ENCODE measurements around the gene CADM1.
"Not testable (repeated sequence)": the region's sequence is repeated elsewhere in the genome, so short reads cannot be mapped to it uniquely, and the experiment has no call there.

The CADM1 gene

GRCh38 chr11:115476463-115477286, 27.5 kb downstream of the CADM1 start:
- no peak for DNase-seq

- DNase-seq: no peak
Observed at GRCh38 chr11:115475564-115475963, 28.7 kb downstream of the CADM1 start.

GRCh38 chr11:115474306-115474705, 29.9 kb downstream of the CADM1 start:
- DNase-seq: not testable (repeated sequence)

- DNase-seq: no peak
Observed at GRCh38 chr11:115473167-115473566, 31.0 kb downstream of the CADM1 start.

GRCh38 chr11:115471367-115471766, 32.8 kb downstream of the CADM1 start:
- no peak for DNase-seq

- no peak for DNase-seq
Observed at GRCh38 chr11:115470928-115471327, 33.3 kb downstream of the CADM1 start.

- DNase-seq: no peak
Observed at GRCh38 chr11:115469361-115469760, 34.9 kb downstream of the CADM1 start.

- DNase-seq: no peak
Observed at GRCh38 chr11:115466122-115466521, 38.1 kb downstream of the CADM1 start.

GRCh38 chr11:115464269-115464668, 39.9 kb downstream of the CADM1 start:
- DNase-seq: no peak

GRCh38 chr11:115463606-115464005, 40.6 kb downstream of the CADM1 start:
- DNase-seq: peak; percentile 10

GRCh38 chr11:115462757-115463156, 41.5 kb downstream of the CADM1 start:
- DNase-seq: no peak

- DNase-seq: no peak
Observed at GRCh38 chr11:115462004-115462541, 42.1 kb downstream of the CADM1 start.

- DNase-seq: no peak
Observed at GRCh38 chr11:115460512-115460911, 43.7 kb downstream of the CADM1 start.

- no peak for DNase-seq
Observed at GRCh38 chr11:115459563-115459962, 44.7 kb downstream of the CADM1 start.

- no peak for DNase-seq
Observed at GRCh38 chr11:115458877-115459276, 45.3 kb downstream of the CADM1 start.

- DNase-seq: no peak
Observed at GRCh38 chr11:115456019-115456418, 48.2 kb downstream of the CADM1 start.

- no peak for DNase-seq
Observed at GRCh38 chr11:115455613-115456012, 48.6 kb downstream of the CADM1 start.

GRCh38 chr11:115454525-115454924, 49.7 kb downstream of the CADM1 start:
- no peak for DNase-seq

GRCh38 chr11:115453693-115454490, 50.3 kb downstream of the CADM1 start:
- DNase-seq: no peak

- no peak for DNase-seq
Observed at GRCh38 chr11:115452241-115452640, 52.0 kb downstream of the CADM1 start.

- DNase-seq: no peak
Observed at GRCh38 chr11:115450519-115450918, 53.7 kb downstream of the CADM1 start.

GRCh38 chr11:115447273-115447864, 56.8 kb downstream of the CADM1 start:
- no peak for DNase-seq

- no peak for DNase-seq
Observed at GRCh38 chr11:115446214-115446613, 58.0 kb downstream of the CADM1 start.
